Panc1 (cell line): ENCODE measurements around the gene CLK3. TPM values are rescaled to one million over a fixed set of nuclear protein-coding genes. Genes with fewer than 3 reads are reported as not detected.

Experiments
- ATAC-seq: fragments of 200-7000 bp; cut with Tn5 transposase; 2 replicates; pipeline ENCODE4 v1.9.1; 2020; ENCODE audit warnings: mild to moderate bottlenecking, moderate library complexity
- BruUV-seq: library from RNA; stranded (reverse); fragments of 400-500 nt; replicated peaks from 2 replicates; lab custom pipeline; 2021; lab: Mats Ljungman, UMichigan
- CTCF ChIA-PET: fragments of 300-600 bp; sonication (Branson Sonifier 250); formaldehyde crosslinking; loops from one replicate; lab custom pipeline; 2022; ENCODE audit warnings: antibody characterized with exemption; lab: Charles Lee
- POLR2A ChIA-PET: fragments of 300-600 bp; sonication (Branson Sonifier 250); formaldehyde crosslinking; loops from one replicate; lab custom pipeline; 2022; ENCODE audit warnings: antibody characterized with exemption; lab: Charles Lee
- DNase-seq: peaks from one replicate; pipeline ENCODE4 v3.0.0-alpha.2; 2010; ENCODE audit warnings: low read depth, low spot score
- H3K27ac ChIP-seq: 2 replicates; pipeline ENCODE4 v1.5.1; 2011; ENCODE audit warnings: mild to moderate bottlenecking, low read length, inconsistent platforms
- H3K27me3 ChIP-seq: fragments of 200-500 bp; sonication (Bioruptor generic); 2 replicates; pipeline ENCODE4 v1.6.0; 2014; ENCODE audit warnings: low read length, inconsistent platforms; ENCODE audit not compliant: control insufficient read depth, insufficient read depth
- H3K36me3 ChIP-seq: fragments of 200-500 bp; sonication (Bioruptor generic); 2 replicates; pipeline ENCODE4 v1.5.1; 2014; ENCODE audit warnings: inconsistent platforms, mild to moderate bottlenecking, low read length, moderate library complexity; ENCODE audit not compliant: control insufficient read depth, insufficient read depth
- H3K4me1 ChIP-seq: 2 replicates; pipeline ENCODE4 v1.5.1; 2011; ENCODE audit warnings: inconsistent platforms, mild to moderate bottlenecking, low read length, moderate library complexity; ENCODE audit not compliant: control insufficient read depth, insufficient read depth
- H3K4me3 ChIP-seq, 2 experiments: 2 replicates each; pipeline ENCODE4 v1.5.1; 2011 to 2012; ENCODE audit warnings: low read depth in 2 of 2, low read length in 2 of 2, mild to moderate bottlenecking in 2 of 2, inconsistent platforms in 1 of 2, moderate library complexity in 1 of 2
- H3K9me3 ChIP-seq: fragments of 200-500 bp; sonication (Bioruptor generic); 2 replicates; pipeline ENCODE4 v1.5.1; 2014; ENCODE audit warnings: low read depth, mild to moderate bottlenecking, inconsistent platforms, low read length, moderate library complexity; ENCODE audit not compliant: control insufficient read depth, insufficient read depth
- CTCF ChIP-seq: fragments of 450-650 bp; IDR thresholded peaks from 2 replicates; pipeline ENCODE4 v1.5.1; 2017; ENCODE audit warnings: mild to moderate bottlenecking
- POLR2AphosphoS5 ChIP-seq: IDR thresholded peaks from 2 replicates; pipeline ENCODE4 v1.6.1; 2012; ENCODE audit warnings: mild to moderate bottlenecking, low read depth, low read length, moderate library complexity
- REST ChIP-seq, 2 experiments: IDR thresholded peaks; 2 replicates each; pipeline ENCODE4 v1.6.1; 2011 to 2012; ENCODE audit warnings: low read depth in 2 of 2, control low read depth in 1 of 2, low read length in 1 of 2, mild to moderate bottlenecking in 1 of 2, moderate library complexity in 1 of 2; ENCODE audit not compliant: insufficient read depth in 1 of 2
- SIN3A ChIP-seq: IDR thresholded peaks from 2 replicates; pipeline ENCODE4 v1.6.1; 2012; ENCODE audit warnings: low read depth, mild to moderate bottlenecking, low read length, moderate library complexity, borderline replicate concordance; ENCODE audit not compliant: insufficient read depth
- TCF7L2 ChIP-seq: IDR thresholded peaks from 2 replicates; pipeline ENCODE4 v1.6.1; 2011; ENCODE audit warnings: mild to moderate bottlenecking, low read depth, low read length, inconsistent platforms
- in situ Hi-C: cut with HindIII; loops from 2 replicates; pipeline ENCODE4 v1.10.0; 2016; ENCODE audit warnings: low sequenced_read_pairs, low pct_unique_long_range_greater_than_20kb
- intact Hi-C: fragments of 100-400 bp; cut with micrococcal nuclease; formaldehyde crosslinking; loops from one replicate; pipeline ENCODE4 v1.10.0; 2022; ENCODE audit not compliant: unreplicated experiment
- total RNA-seq: library from RNA; stranded (reverse); gene quantifications from one replicate; pipeline ENCODE4 v1.2.1, GENCODE V29; 2021; ENCODE audit not compliant: unreplicated experiment

Gene CLK3
- total RNA-seq, 1 experiment from 2014 or later = 69.8 TPM

GRCh38 chr15:74603026-74603788 is 12.4 kb upstream of the CLK3 start:
- Histone ChIP-seq H3K9me3 (no peaks in the 10 kb centered on the region), H3K4me1 (peaks cover 12% of the 10 kb centered on the region), H3K4me3 (no peak overlapping the region), H3K36me3 (no peaks in the 10 kb centered on the region), H3K27me3 (no peaks in the 10 kb centered on the region), H3K27ac (no peak overlapping the region)
- ATAC-seq (no peak), DNase-seq (no peak)
- no peak for TF ChIP-seq POLR2AphosphoS5
- no peak for TF ChIP-seq REST (IDR thresholded peaks at IDR 0.05; ENCODE audit: insufficient read depth in 1 of 2, low read depth in 2 of 2, low read length in 1 of 2)
- TF ChIP-seq SIN3A = no peak
- no peak for TF ChIP-seq TCF7L2
- TF ChIP-seq CTCF = no peak
- in situ Hi-C loops = no loop called here
- intact Hi-C loops = no loop called here
- BruUV-seq = no TSS peak
- ChIA-PET POLR2A (no interaction called here), CTCF (no interaction called here)

GRCh38 chr15:74603789-74604705 is 11.6 kb upstream of the CLK3 start:
- Histone ChIP-seq H3K27ac (no peak overlapping the region), H3K9me3 (no peaks in the 10 kb centered on the region), H3K4me1 (peaks cover 3% of the 10 kb centered on the region), H3K4me3 (no peak overlapping the region), H3K36me3 (no peaks in the 10 kb centered on the region), H3K27me3 (no peaks in the 10 kb centered on the region)
- in situ Hi-C loops (no loop called here), intact Hi-C loops (no loop called here)
- CTCF ChIA-PET = no interaction called here
- no peak for DNase-seq
- no peak for ATAC-seq
- POLR2A ChIA-PET = interaction anchor here (0.5 kb wide), 1 partner anchor 145 kb away, joined by 3 read pairs; no protein-coding TSS in a partner anchor
- no TSS peak for BruUV-seq
- no peak for TF ChIP-seq REST (IDR thresholded peaks at IDR 0.05; ENCODE audit: insufficient read depth in 1 of 2, low read depth in 2 of 2, low read length in 1 of 2)
- TF ChIP-seq CTCF = no peak
- no peak for TF ChIP-seq TCF7L2
- no peak for TF ChIP-seq SIN3A
- TF ChIP-seq POLR2AphosphoS5 = no peak
